GM12865 (cell line): Measurements from ENCODE around the gene HUS1.
"Not testable (repeated sequence)": the region's sequence is repeated elsewhere in the genome, so short reads cannot be mapped to it uniquely, and the experiment has no call there.

Source experiments
- DNase-seq: peaks from one replicate; pipeline ENCODE4 v3.0.0; 2010; ENCODE audit warnings: low read depth
- H3K4me3 ChIP-seq: 2 replicates; pipeline ENCODE4 v1.5.1; 2011; ENCODE audit warnings: mild to moderate bottlenecking, low read depth, low read length, control low read depth
- CTCF ChIP-seq: IDR thresholded peaks from 2 replicates; pipeline ENCODE4 v1.5.1; 2011; ENCODE audit warnings: low read length, control low read depth, low read depth, inconsistent platforms; ENCODE audit not compliant: insufficient read depth; ENCODE audit errors: missing control alignments

Gene HUS1

GRCh38 chr7:47992446-47992845 is 13.0 kb upstream of the HUS1 start:
- H3K4me3 ChIP-seq: peak overlapping the region; percentile 64; the same call in 1 of the 2 replicates
- no peak for DNase-seq
- TF ChIP-seq CTCF: no peak

- peak overlapping the region; percentile 64 for H3K4me3 ChIP-seq
- TF ChIP-seq CTCF: peak; percentile 82
- peak; percentile 94 for DNase-seq
These were observed 12.4 kb upstream of the HUS1 start for GRCh38 chr7:47991741-47992311.

GRCh38 chr7:47991270-47991669 is 11.9 kb upstream of the HUS1 start:
- no peak for DNase-seq
- peak overlapping the region; percentile 64; the same call in 1 of the 2 replicates for H3K4me3 ChIP-seq

GRCh38 chr7:47990592-47990991 is 11.2 kb upstream of the HUS1 start:
- no peak overlapping the region for H3K4me3 ChIP-seq
- TF ChIP-seq CTCF: no peak
- no peak for DNase-seq

More at GRCh38 chr7:47991270-47991669, 11.9 kb upstream of the HUS1 start:
- no peak for TF ChIP-seq CTCF

GRCh38 chr7:47989607-47990400 is 10.4 kb upstream of the HUS1 start:
- DNase-seq, H3K4me3 ChIP-seq: not testable (repeated sequence)

- DNase-seq: peak; percentile 26
- TF ChIP-seq CTCF: peak; percentile 52
- no peak overlapping the region for H3K4me3 ChIP-seq
These were observed 9.3 kb upstream of the HUS1 start for GRCh38 chr7:47988496-47989386.

- H3K4me3 ChIP-seq: no peak overlapping the region
- no peak for DNase-seq
These were observed 3.2 kb upstream of the HUS1 start for GRCh38 chr7:47982610-47983009.

GRCh38 chr7:47980648-47981047 is 1.2 kb upstream of the HUS1 start:
- not testable (repeated sequence) for DNase-seq, H3K4me3 ChIP-seq

More at GRCh38 chr7:47982610-47983009, 3.2 kb upstream of the HUS1 start:
- no peak for TF ChIP-seq CTCF
